GM10248 (cell line): Measurements from ENCODE around the gene PLXNA2.

Experiments
- CTCF ChIA-PET: fragments of 300-600 bp; sonication (Branson Sonifier 250); formaldehyde crosslinking; extraction: SDS; loops from one replicate; lab custom pipeline; 2021; ENCODE audit warnings: antibody characterized with exemption; lab: Yijun Ruan, JAX
- POLR2A ChIA-PET: fragments of 350-650 bp; sonication (Branson Sonifier 250); formaldehyde crosslinking; extraction: SDS; loops from one replicate; lab custom pipeline; 2020; ENCODE audit warnings: antibody characterized with exemption; lab: Yijun Ruan, JAX
- DNase-seq: peaks from one replicate; pipeline ENCODE4 v3.0.0; 2012; ENCODE audit errors: extremely low spot score
- TF ChIP-seq, protein P1 (sequence below): IDR thresholded peaks from 2 replicates; pipeline ENCODE4 v1.5.1; 2012; ENCODE audit warnings: mild to moderate bottlenecking, low read depth; ENCODE audit errors: extremely low read depth, missing control alignments, control extremely low read depth

PLXNA2 gene

DNA sequence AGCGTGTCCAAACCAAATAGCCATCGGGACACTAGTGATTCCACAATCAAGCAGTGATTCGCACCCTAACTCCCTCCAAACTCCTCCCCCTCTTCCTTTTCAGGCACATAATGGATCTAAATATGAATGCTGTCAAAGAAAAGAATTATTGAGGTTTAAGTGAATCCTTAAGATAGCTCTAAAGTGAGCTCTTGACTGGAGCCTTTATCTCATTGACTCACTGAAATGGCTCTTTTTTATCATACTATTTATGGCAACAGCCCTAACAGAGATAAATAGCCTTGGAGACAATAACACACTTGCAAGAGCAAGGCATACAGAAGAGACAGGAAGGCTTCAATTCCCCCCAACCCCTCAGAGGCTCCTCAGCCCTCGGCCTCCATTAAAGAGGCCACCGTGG, 143.3 kb downstream of the PLXNA2 start:
- CTCF ChIA-PET = interaction anchor here (3.5 kb wide), 1 partner anchor 11 kb away, joined by 12 read pairs; no protein-coding TSS in a partner anchor
- DNase-seq = no peak
- POLR2A ChIA-PET = no interaction called here
- TF ChIP-seq, protein P1, sequence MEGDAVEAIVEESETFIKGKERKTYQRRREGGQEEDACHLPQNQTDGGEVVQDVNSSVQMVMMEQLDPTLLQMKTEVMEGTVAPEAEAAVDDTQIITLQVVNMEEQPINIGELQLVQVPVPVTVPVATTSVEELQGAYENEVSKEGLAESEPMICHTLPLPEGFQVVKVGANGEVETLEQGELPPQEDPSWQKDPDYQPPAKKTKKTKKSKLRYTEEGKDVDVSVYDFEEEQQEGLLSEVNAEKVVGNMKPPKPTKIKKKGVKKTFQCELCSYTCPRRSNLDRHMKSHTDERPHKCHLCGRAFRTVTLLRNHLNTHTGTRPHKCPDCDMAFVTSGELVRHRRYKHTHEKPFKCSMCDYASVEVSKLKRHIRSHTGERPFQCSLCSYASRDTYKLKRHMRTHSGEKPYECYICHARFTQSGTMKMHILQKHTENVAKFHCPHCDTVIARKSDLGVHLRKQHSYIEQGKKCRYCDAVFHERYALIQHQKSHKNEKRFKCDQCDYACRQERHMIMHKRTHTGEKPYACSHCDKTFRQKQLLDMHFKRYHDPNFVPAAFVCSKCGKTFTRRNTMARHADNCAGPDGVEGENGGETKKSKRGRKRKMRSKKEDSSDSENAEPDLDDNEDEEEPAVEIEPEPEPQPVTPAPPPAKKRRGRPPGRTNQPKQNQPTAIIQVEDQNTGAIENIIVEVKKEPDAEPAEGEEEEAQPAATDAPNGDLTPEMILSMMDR = no peak

DNA sequence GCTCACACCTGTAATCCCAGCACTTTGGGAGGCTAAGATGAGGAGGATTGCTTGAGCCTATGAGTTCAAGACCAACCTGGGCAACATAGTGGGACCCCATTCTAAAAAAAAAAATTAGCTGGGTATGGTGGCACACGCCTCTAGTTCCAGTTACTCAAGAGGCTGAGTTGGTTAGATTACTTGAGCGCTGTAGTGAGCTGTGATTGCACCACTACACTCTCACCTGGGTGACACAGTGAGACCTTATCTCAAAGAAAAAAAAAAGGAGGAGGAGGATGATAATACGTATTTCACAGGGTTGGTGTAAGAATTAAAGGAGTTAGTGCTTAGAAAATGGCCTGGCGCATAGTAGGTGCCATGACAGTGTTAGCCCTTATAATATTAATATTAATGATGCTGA, 144.1 kb downstream of the PLXNA2 start:
- TF ChIP-seq, protein P1 = no peak
- ChIA-PET CTCF (no interaction called here), POLR2A (no interaction called here)
- no peak for DNase-seq

DNA sequence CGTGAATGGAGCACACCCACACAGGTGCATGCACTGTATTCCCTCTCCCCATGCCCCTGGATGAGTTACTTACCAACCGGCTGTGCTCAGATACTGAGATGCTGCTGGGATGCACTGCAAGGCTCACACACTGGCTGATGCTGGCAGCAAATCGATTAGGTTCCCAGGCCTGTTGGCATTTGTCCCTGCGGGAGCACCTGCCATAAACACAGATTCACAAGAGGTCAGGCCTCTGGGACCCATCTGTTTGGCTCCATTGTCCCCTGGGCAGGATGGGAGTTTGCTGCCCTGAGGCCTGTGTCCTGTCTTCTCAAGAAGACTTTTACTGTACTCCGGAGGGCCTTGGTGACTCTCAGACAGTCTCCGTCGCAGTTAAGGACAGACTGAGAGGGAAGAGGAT, 145.4 kb downstream of the PLXNA2 start:
- ChIA-PET POLR2A (no interaction called here), CTCF (no interaction called here)
- TF ChIP-seq, protein P1 = no peak
- no peak for DNase-seq

DNA sequence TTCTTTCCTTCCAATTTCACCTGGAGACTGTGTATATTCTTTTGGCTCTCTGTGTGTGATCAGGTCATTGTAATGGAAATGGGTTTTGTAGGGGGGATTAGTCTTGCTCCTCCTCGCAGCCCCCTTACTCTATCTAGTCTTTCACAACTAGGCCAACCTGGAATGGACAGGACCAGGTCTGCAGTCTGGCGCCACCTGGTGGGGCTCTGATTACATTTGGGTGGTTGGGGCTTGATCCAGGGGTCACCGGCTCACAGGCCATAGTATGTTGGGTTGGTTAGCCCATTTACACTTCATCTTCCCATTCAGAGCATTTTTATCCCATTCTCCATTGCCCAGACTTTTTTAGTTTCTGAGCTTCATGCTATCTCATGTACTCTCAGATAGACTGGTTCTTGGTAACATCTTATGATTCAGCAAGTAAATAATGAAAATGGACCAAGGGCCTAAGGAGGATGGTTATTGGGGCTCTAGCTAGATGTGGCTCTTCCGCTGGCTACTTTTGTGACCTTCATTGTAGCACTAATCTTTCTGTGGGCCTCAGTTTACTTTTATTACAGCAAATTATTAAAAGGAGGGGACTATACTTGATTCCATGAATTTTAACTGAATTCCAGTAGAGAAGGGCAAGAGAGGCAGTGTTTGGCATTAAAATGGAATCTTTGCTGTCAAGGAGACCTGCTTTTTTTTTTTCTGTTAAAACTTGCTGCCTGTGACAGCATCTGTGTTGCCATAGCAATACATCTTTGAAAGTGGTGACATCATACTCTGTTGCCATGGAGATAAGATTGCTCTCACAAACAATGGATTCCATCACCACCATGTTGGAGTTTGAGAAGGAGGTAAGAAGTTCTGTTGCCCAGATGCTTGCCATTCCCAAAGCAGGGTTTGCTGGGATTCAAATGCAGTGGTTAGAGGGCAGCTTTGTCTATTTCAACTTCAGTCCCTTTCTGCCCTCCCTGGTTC, 150.1 kb downstream of the PLXNA2 start:
- TF ChIP-seq, protein P1 = peak; percentile 84
- POLR2A ChIA-PET = no interaction called here

DNA sequence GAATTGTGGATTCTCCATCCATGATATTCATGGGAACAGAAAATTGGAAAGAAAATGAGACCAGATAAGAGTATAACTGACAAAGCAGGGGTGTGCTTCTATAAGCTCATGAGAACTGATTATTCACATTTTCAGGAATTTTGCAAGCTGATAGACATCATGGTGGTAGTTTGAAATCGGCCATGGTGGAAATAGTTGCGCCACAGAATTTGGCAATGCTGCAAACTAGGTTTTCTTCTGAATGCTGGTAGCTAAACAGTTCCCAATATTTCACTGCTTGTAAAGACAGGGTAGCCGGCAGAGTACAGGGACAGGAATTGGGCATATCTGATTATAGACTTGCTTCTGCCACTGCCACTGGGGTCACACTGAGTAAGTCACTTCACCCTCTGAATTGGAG, 151.1 kb downstream of the PLXNA2 start:
- TF ChIP-seq, protein P1 = no peak
- POLR2A ChIA-PET = no interaction called here
- CTCF ChIA-PET = interaction anchor here (0.7 to 5.7 kb wide), 19 partner anchors 9 to 208 kb away, joined by 3 to 67 read pairs (median 6); no protein-coding TSS in a partner anchor
- no peak for DNase-seq

More for the DNA sequence above, 150.1 kb downstream of the PLXNA2 start:
- peak; percentile 72 for DNase-seq
- CTCF ChIA-PET = interaction anchor here (0.6 to 5.7 kb wide), 23 partner anchors 10 to 209 kb away, joined by 3 to 67 read pairs (median 6); partner anchors contain the start of gene PLXNA2

DNA sequence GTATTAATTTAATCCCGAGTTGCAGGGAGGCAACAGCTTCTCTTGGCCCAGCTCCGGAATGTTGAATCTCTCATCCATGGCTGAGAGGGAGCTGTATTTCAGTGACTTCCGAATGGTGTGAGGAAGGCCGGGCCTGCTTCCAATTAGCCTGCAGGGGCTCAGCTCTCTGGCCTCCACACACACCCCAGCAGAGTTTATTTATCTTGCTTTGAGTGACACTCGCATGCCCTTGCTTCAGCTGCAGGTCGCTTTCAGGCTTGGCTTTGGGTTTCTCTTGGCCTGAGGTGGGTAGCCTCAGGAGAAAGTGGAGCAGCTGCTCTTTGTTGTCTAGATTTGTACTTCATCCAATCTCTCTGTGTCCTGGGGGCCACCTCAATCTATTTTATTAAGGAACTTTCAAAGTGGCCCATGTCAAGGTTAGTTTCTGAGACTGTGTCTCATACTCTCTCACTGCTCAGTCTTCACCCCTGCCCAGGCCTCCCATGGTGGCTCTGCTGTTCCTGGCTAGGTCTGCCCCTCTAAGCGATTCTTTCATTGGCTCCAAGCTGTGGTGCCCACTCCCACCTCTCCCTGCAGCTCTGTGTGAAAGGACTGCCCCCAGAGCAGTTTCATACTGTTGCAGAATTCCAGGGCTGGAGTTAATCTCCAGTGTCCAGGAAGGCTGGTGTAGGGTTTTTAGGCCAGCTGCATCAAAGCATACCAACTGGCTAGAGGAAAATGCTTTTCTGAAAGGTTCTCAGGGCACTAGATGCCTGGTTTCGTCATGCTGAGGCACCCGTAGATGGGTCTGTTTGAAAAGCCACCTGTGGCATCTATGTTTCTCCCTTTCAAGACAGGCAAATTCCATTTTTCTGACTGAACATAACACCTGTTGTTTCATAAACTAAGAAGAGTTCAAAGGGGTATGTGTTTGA, 153.5 kb downstream of the PLXNA2 start:
- CTCF ChIA-PET = interaction anchor here (1.0 to 5.7 kb wide), 4 partner anchors 11 to 205 kb away, joined by 3 to 26 read pairs (median 14); no protein-coding TSS in a partner anchor
- TF ChIP-seq, protein P1 = no peak
- no peak for DNase-seq
- POLR2A ChIA-PET = no interaction called here
